Activated CD8-positive, alpha-beta T cell treated with anti-CD3 and anti-CD28 coated beads for 36 hours (primary cell): Measurements from ENCODE around the gene AJAP1. TPM values are rescaled to one million over a fixed set of nuclear protein-coding genes. Genes with fewer than 3 reads are reported as not detected.

Source experiments
- ATAC-seq: fragments of 200-7000 bp; cut with Tn5 transposase; one replicate; pipeline ENCODE4 v1.10.0; 2021; ENCODE audit warnings: mild to moderate bottlenecking, moderate library complexity
- CTCF ChIA-PET: fragments of 350-600 bp; sonication (Branson Sonifier 250); formaldehyde crosslinking; loops from one replicate; lab custom pipeline; 2021; ENCODE audit warnings: antibody characterized with exemption; lab: Charles Lee
- POLR2A ChIA-PET: fragments of 350-600 bp; sonication (Branson Sonifier 250); formaldehyde crosslinking; loops from one replicate; lab custom pipeline; 2021; ENCODE audit warnings: antibody characterized with exemption; lab: Charles Lee
- DNase-seq: peaks from one replicate; pipeline ENCODE4 v3.0.0-alpha.2; 2020
- H3K27ac Mint-ChIP-seq: one replicate; pipeline ENCODE4 v1.8.0; 2021; ENCODE audit warnings: mild to moderate bottlenecking, mixed read lengths
- H3K27me3 Mint-ChIP-seq: one replicate; pipeline ENCODE4 v1.8.0; 2021; ENCODE audit warnings: mixed read lengths
- H3K36me3 Mint-ChIP-seq: one replicate; pipeline ENCODE4 v1.8.0; 2021; ENCODE audit warnings: low read depth, mixed read lengths
- H3K4me1 Mint-ChIP-seq: one replicate; pipeline ENCODE4 v1.8.0; 2021; ENCODE audit warnings: low read depth, mixed read lengths
- H3K4me3 Mint-ChIP-seq: one replicate; pipeline ENCODE4 v1.8.0; 2021; ENCODE audit warnings: mild to moderate bottlenecking, moderate library complexity, mixed read lengths
- H3K9me3 Mint-ChIP-seq: one replicate; pipeline ENCODE4 v1.8.0; 2021; ENCODE audit warnings: mixed read lengths
- intact Hi-C: fragments of 100-400 bp; cut with micrococcal nuclease; formaldehyde crosslinking; loops from one replicate; pipeline ENCODE4 v1.10.0; 2022
- total RNA-seq, 2 experiments: library from RNA; stranded (reverse); gene quantifications; one replicate each; pipeline ENCODE4 v1.2.3, GENCODE V29; 2021
- TF ChIP-seq, protein P1 (sequence below): fragments of 200-600 bp; IDR thresholded peaks from one replicate; pipeline ENCODE4 v1.8.0; 2022; ENCODE audit warnings: antibody characterized with exemption, mild to moderate bottlenecking

Gene AJAP1
- total RNA-seq, 2 experiments from 2014 or later, result 0.65 to 0.78 TPM

DNA sequence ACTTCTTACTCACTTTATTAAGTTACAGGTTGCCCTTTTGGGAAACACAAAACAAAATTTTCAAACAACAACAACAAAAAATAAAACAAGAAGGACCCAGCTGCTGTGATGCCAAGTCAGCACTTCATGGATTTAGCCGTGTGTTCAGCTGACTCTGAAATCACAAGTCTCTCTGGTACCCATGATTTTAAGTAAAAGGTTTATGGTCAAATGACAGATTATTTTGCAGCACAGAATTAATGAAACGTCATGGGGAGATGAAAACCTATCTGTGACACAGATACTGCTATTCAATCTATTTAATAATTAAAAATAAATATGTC lies 7.1 kb downstream of the AJAP1 start:
- Mint-ChIP-seq H3K4me1 (peaks cover 11% of the 10 kb centered on the region), H3K27ac (no peak overlapping the region), H3K27me3 (peaks cover 18% of the 10 kb centered on the region), H3K4me3 (no peak overlapping the region), H3K36me3 (no peaks in the 10 kb centered on the region), H3K9me3 (no peaks in the 10 kb centered on the region)
- TF ChIP-seq, protein P1, sequence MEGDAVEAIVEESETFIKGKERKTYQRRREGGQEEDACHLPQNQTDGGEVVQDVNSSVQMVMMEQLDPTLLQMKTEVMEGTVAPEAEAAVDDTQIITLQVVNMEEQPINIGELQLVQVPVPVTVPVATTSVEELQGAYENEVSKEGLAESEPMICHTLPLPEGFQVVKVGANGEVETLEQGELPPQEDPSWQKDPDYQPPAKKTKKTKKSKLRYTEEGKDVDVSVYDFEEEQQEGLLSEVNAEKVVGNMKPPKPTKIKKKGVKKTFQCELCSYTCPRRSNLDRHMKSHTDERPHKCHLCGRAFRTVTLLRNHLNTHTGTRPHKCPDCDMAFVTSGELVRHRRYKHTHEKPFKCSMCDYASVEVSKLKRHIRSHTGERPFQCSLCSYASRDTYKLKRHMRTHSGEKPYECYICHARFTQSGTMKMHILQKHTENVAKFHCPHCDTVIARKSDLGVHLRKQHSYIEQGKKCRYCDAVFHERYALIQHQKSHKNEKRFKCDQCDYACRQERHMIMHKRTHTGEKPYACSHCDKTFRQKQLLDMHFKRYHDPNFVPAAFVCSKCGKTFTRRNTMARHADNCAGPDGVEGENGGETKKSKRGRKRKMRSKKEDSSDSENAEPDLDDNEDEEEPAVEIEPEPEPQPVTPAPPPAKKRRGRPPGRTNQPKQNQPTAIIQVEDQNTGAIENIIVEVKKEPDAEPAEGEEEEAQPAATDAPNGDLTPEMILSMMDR, result no peak
- no peak for DNase-seq
- ChIA-PET POLR2A (no interaction called here), CTCF (interaction anchor here (0.8 kb wide), 1 partner anchor 11 kb away, joined by 3 read pairs; no protein-coding TSS in a partner anchor)
- no peak for ATAC-seq
- intact Hi-C loops, result no loop called here

DNA sequence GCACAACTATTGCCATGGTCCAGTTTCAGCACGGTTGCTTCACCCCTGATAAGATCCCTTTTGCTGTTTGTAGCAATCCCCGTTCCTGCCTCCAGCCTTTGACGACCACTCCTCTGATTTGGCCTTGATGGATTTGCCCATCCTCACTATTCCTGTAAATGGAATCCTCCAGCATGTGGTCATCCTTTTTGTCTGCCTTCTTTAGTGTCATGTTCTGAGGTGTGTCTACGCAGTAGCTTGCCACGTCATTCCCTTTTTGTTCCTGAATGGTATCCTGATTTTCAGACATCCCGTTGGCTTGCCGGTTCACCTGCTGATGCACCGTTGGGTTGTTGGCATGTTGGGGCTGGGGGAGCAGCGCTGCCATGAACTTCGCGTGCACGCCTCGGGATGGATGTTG lies 7.8 kb downstream of the AJAP1 start:
- ChIA-PET POLR2A (no interaction called here), CTCF (interaction anchor here (0.8 kb wide), 1 partner anchor 10 kb away, joined by 3 read pairs; no protein-coding TSS in a partner anchor)
- H3K36me3 Mint-ChIP-seq, result no peaks in the 10 kb centered on the region
- no peak overlapping the region for H3K4me3 Mint-ChIP-seq
- no peaks in the 10 kb centered on the region for H3K9me3 Mint-ChIP-seq
- DNase-seq, result no peak
- peaks cover 12% of the 10 kb centered on the region for H3K27me3 Mint-ChIP-seq
- intact Hi-C loops, result no loop called here
- peaks cover 11% of the 10 kb centered on the region for H3K4me1 Mint-ChIP-seq
- no peak for ATAC-seq
- H3K27ac Mint-ChIP-seq, result no peak overlapping the region
- TF ChIP-seq, protein P1, result no peak

DNA sequence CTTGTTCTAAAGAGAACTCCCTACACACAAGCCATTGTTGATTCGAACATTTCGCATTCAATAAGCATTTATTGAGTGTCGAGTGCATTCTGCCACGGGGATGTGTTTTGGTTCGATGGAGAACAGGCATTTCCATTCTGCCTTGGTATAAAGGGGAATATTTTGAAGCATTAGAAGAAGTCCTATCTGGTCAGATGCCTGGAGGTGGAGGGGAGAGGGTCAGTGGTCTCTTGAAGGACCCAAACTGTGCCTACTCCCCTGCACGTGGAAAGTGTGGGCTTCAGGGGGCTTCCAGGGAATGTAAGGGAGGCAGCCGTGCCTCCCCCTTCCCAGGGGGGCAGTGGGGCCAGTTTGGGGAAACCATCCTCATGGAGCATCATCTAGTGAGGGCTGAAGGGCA lies 8.3 kb downstream of the AJAP1 start:
- Mint-ChIP-seq H3K4me3 (no peak overlapping the region), H3K36me3 (no peaks in the 10 kb centered on the region), H3K27me3 (peaks cover 8% of the 10 kb centered on the region), H3K27ac (no peak overlapping the region), H3K4me1 (peaks cover 11% of the 10 kb centered on the region), H3K9me3 (no peaks in the 10 kb centered on the region)
- DNase-seq (no peak), ATAC-seq (no peak)
- POLR2A ChIA-PET, result no interaction called here
- TF ChIP-seq, protein P1, result no peak
- intact Hi-C loops, result no loop called here
- CTCF ChIA-PET, result no interaction called here

DNA sequence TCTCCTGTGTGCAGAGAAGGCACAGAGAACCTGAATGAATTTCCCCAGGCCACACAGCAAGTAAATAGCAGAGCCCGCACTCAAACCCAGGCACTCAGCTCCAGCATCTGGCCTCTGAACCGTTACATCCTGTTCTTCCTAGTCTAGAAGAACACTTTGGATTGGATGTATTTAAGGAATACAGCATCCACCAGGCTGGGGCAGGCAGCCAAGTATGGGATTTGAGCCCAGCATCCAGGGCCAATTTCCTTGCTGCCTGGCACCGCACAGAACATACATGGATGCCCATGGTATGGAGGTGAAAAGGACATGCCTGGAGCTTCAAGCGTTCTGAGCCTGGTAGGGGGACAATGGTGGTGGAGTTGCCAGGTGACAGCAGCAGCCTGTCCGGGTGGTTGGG lies 9.7 kb downstream of the AJAP1 start:
- Mint-ChIP-seq H3K36me3 (no peaks in the 10 kb centered on the region), H3K27me3 (peaks cover 3% of the 10 kb centered on the region), H3K4me1 (peaks cover 11% of the 10 kb centered on the region), H3K27ac (no peak overlapping the region), H3K4me3 (no peak overlapping the region), H3K9me3 (no peaks in the 10 kb centered on the region)
- DNase-seq (no peak), ATAC-seq (no peak)
- CTCF ChIA-PET, result no interaction called here
- TF ChIP-seq, protein P1, result no peak
- POLR2A ChIA-PET, result no interaction called here
- intact Hi-C loops, result no loop called here

DNA sequence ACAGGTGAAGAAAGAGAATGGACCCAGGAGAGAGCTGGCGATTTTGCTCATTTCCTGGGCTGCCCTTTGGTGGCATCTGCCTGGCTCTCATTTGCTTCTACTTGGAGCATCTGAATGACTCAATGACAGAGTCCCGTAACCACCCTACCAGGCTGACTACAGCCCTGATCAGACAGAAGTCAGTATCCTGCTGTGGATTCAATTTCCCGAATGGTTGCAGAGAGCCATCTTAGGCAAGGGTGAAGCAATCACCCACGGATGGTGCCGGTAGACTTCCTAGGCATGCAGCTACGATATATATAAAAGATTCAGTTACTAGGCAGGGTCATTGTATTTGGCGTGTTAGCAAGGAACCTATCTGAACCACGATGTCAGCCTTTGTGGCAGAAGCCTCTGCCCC lies 10.2 kb downstream of the AJAP1 start:
- ChIA-PET POLR2A (no interaction called here), CTCF (no interaction called here)
- H3K9me3 Mint-ChIP-seq, result no peaks in the 10 kb centered on the region
- H3K27me3 Mint-ChIP-seq, result peaks cover 1% of the 10 kb centered on the region
- no peak overlapping the region for H3K27ac Mint-ChIP-seq
- intact Hi-C loops, result no loop called here
- no peak for DNase-seq
- TF ChIP-seq, protein P1, result no peak
- no peaks in the 10 kb centered on the region for H3K36me3 Mint-ChIP-seq
- ATAC-seq, result no peak
- peaks cover 11% of the 10 kb centered on the region for H3K4me1 Mint-ChIP-seq
- no peak overlapping the region for H3K4me3 Mint-ChIP-seq
